IMR-90 (cell line): ENCODE results near the gene ACTN2. TPM values are rescaled to one million over a fixed set of nuclear protein-coding genes. Genes with fewer than 3 reads are reported as not detected.

Experiments
- ATAC-seq: fragments of 200-7000 bp; cut with Tn5 transposase; 2 replicates; pipeline ENCODE4 v1.9.1; 2020; ENCODE audit warnings: low read depth, mild to moderate bottlenecking, moderate library complexity
- BruUV-seq: library from RNA; stranded (reverse); fragments of 400-500 nt; replicated peaks from 2 replicates; lab custom pipeline; 2021; lab: Mats Ljungman, UMichigan
- CTCF ChIA-PET: fragments of 300-600 bp; formaldehyde crosslinking; extraction: SDS; loops from one replicate; lab custom pipeline; 2021; ENCODE audit warnings: antibody characterized with exemption; lab: Yijun Ruan, JAX
- POLR2A ChIA-PET: fragments of 300-600 bp; sonication (Branson Sonifier 250); formaldehyde crosslinking; loops from one replicate; lab custom pipeline; 2022; ENCODE audit warnings: antibody characterized with exemption; ENCODE audit not compliant: unreplicated experiment; lab: Charles Lee
- DNase-seq: peaks from one replicate; pipeline ENCODE4 v3.0.0; 2013
- H2AFZ ChIP-seq: replicated peaks from 2 replicates; pipeline ENCODE3; 2013; ENCODE audit warnings: low read length, mild to moderate bottlenecking; ENCODE audit not compliant: poor library complexity
- H2AK5ac ChIP-seq: 2 replicates; pipeline ENCODE4 v1.6.1; 2013; ENCODE audit warnings: low read depth, low read length, inconsistent platforms
- H2AK9ac ChIP-seq: replicated peaks from 2 replicates; pipeline ENCODE3; 2013; ENCODE audit warnings: mild to moderate bottlenecking, low read depth, low read length, moderate library complexity; ENCODE audit not compliant: poor library complexity
- H2BK120ac ChIP-seq: 2 replicates; pipeline ENCODE4 v1.6.1; 2013; ENCODE audit warnings: low read depth, low read length, inconsistent platforms
- H2BK15ac ChIP-seq: 3 replicates; pipeline ENCODE4 v1.6.1; 2013; ENCODE audit warnings: low read depth, low read length, inconsistent platforms
- H2BK20ac ChIP-seq: 2 replicates; pipeline ENCODE4 v1.6.1; 2013; ENCODE audit warnings: low read depth, mild to moderate bottlenecking, inconsistent platforms, low read length, moderate library complexity
- H2BK5ac ChIP-seq: 2 replicates; pipeline ENCODE4 v1.6.1; 2013; ENCODE audit warnings: mild to moderate bottlenecking, low read depth, low read length, inconsistent platforms; ENCODE audit not compliant: poor library complexity, severe bottlenecking
- H3K14ac ChIP-seq: replicated peaks from 2 replicates; pipeline ENCODE4 v1.6.1; 2013; ENCODE audit warnings: low read depth, low read length, inconsistent platforms
- H3K18ac ChIP-seq: 2 replicates; pipeline ENCODE4 v1.6.1; 2013; ENCODE audit warnings: low read depth, low read length, control low read depth
- H3K23ac ChIP-seq: 2 replicates; pipeline ENCODE4 v1.6.1; 2013; ENCODE audit warnings: low read depth, low read length, inconsistent platforms
- H3K27ac ChIP-seq: 2 replicates; pipeline ENCODE4 v1.5.1; 2013; ENCODE audit warnings: mild to moderate bottlenecking, control low read depth, low read length; ENCODE audit not compliant: insufficient read depth
- H3K27me3 ChIP-seq: 2 replicates; pipeline ENCODE4 v1.6.1; 2013; ENCODE audit warnings: low read length; ENCODE audit not compliant: control insufficient read depth, insufficient read depth
- H3K36me3 ChIP-seq: 2 replicates; pipeline ENCODE4 v1.6.1; 2013; ENCODE audit warnings: low read length, mixed read lengths; ENCODE audit not compliant: control insufficient read depth, insufficient read depth
- H3K4ac ChIP-seq: 2 replicates; pipeline ENCODE4 v1.6.1; 2013; ENCODE audit warnings: low read depth, low read length, inconsistent platforms
- H3K4me1 ChIP-seq: 2 replicates; pipeline ENCODE4 v1.6.1; 2013; ENCODE audit warnings: low read length, mixed read lengths; ENCODE audit not compliant: control insufficient read depth, insufficient read depth
- H3K4me2 ChIP-seq: 2 replicates; pipeline ENCODE4 v1.6.1; 2013; ENCODE audit warnings: low read depth, mild to moderate bottlenecking, control low read depth, low read length, moderate library complexity
- H3K4me3 ChIP-seq: 2 replicates; pipeline ENCODE4 v1.5.1; 2013; ENCODE audit warnings: low read depth, mild to moderate bottlenecking, control low read depth, low read length, moderate library complexity; ENCODE audit not compliant: insufficient read depth
- H3K56ac ChIP-seq: 2 replicates; pipeline ENCODE4 v1.6.1; 2013; ENCODE audit warnings: low read length, inconsistent platforms; ENCODE audit not compliant: insufficient read depth; ENCODE audit errors: extremely low read depth
- H3K79me1 ChIP-seq, 2 experiments: 2 replicates each; pipeline ENCODE4 v1.6.1; 2013; ENCODE audit warnings: low read length in 2 of 2, inconsistent platforms in 1 of 2, low read depth in 1 of 2
- H3K9ac ChIP-seq: 2 replicates; pipeline ENCODE4 v1.6.1; 2013; ENCODE audit warnings: low read depth, low read length, control low read depth
- H3K9me1 ChIP-seq: 2 replicates; pipeline ENCODE4 v1.6.1; 2013; ENCODE audit warnings: low read length, inconsistent platforms; ENCODE audit not compliant: insufficient read depth
- H3K9me3 ChIP-seq: 2 replicates; pipeline ENCODE4 v1.6.1; 2013; ENCODE audit warnings: low read length; ENCODE audit not compliant: control insufficient read depth, insufficient read depth
- H4K20me1 ChIP-seq: 2 replicates; pipeline ENCODE4 v1.6.1; 2013; ENCODE audit warnings: low read length, inconsistent platforms; ENCODE audit not compliant: insufficient read depth
- H4K5ac ChIP-seq: 2 replicates; pipeline ENCODE4 v1.6.1; 2013; ENCODE audit warnings: mild to moderate bottlenecking, low read depth, low read length, control low read depth
- H4K8ac ChIP-seq, 2 experiments: 2 replicates each; pipeline ENCODE4 v1.6.1; 2013; ENCODE audit warnings: low read depth in 2 of 2, low read length in 2 of 2, control low read depth in 1 of 2, inconsistent platforms in 1 of 2
- H4K91ac ChIP-seq: 2 replicates; pipeline ENCODE4 v1.6.1; 2013; ENCODE audit warnings: low read depth, low read length, inconsistent platforms; ENCODE audit not compliant: insufficient read depth
- BHLHE40 ChIP-seq: fragments of 150-350 bp; IDR thresholded peaks from 2 replicates; pipeline ENCODE4 v1.6.1; 2016; ENCODE audit warnings: mild to moderate bottlenecking, low read depth, low read length
- CEBPB ChIP-seq: IDR thresholded peaks from 2 replicates; pipeline ENCODE4 v1.6.1; 2012; ENCODE audit warnings: low read depth, low read length, improper control_type of control experiment
- CHD1 ChIP-seq: IDR thresholded peaks from 2 replicates; pipeline ENCODE4 v1.6.1; 2012; ENCODE audit warnings: low read depth, low read length, improper control_type of control experiment
- CTCF ChIP-seq: conservative IDR thresholded peaks from 2 replicates; pipeline ENCODE4 v1.5.1; 2012; ENCODE audit warnings: mild to moderate bottlenecking, low read depth, low read length, improper control_type of control experiment
- FOS ChIP-seq: fragments of 150-350 bp; IDR thresholded peaks from 2 replicates; pipeline ENCODE4 v1.6.1; 2016; ENCODE audit warnings: low read depth, low read length
- MAFK ChIP-seq: IDR thresholded peaks from 2 replicates; pipeline ENCODE4 v1.6.1; 2012; ENCODE audit warnings: low read depth, low read length, improper control_type of control experiment
- MAZ ChIP-seq: IDR thresholded peaks from 2 replicates; pipeline ENCODE4 v1.6.1; 2012; ENCODE audit warnings: low read depth, mild to moderate bottlenecking, low read length, improper control_type of control experiment, moderate library complexity, borderline replicate concordance
- MXI1 ChIP-seq: IDR thresholded peaks from 2 replicates; pipeline ENCODE4 v1.6.1; 2012; ENCODE audit warnings: low read depth, mild to moderate bottlenecking, low read length, moderate library complexity, borderline replicate concordance
- NFE2L2 ChIP-seq: fragments of 150-350 bp; IDR thresholded peaks from 2 replicates; pipeline ENCODE4 v1.6.1; 2016; ENCODE audit warnings: low read depth, mild to moderate bottlenecking, low read length
- POLR2A ChIP-seq: IDR thresholded peaks from 2 replicates; pipeline ENCODE4 v1.6.1; 2012; ENCODE audit warnings: mild to moderate bottlenecking, low read depth, low read length
- RAD21 ChIP-seq: IDR thresholded peaks from 2 replicates; pipeline ENCODE4 v1.6.1; 2012; ENCODE audit warnings: low read length, improper control_type of control experiment
- RCOR1 ChIP-seq: IDR thresholded peaks from 2 replicates; pipeline ENCODE4 v1.6.1; 2012; ENCODE audit warnings: mild to moderate bottlenecking, low read length, improper control_type of control experiment; ENCODE audit not compliant: insufficient replicate concordance
- RFX5 ChIP-seq: IDR thresholded peaks from 2 replicates; pipeline ENCODE4 v1.8.0; 2012; ENCODE audit warnings: low read depth, mild to moderate bottlenecking, low read length, moderate library complexity
- SMC3 ChIP-seq: fragments of 150-350 bp; IDR thresholded peaks from 2 replicates; pipeline ENCODE4 v1.6.1; 2016; ENCODE audit warnings: low read depth, mild to moderate bottlenecking, antibody characterized with exemption, low read length, moderate library complexity
- USF2 ChIP-seq: fragments of 150-350 bp; IDR thresholded peaks from 2 replicates; pipeline ENCODE4 v1.6.1; 2017; ENCODE audit warnings: mild to moderate bottlenecking, antibody characterized with exemption, low read length, low read depth
- WGBS, 2 experiments: methylation state at CpG; one replicate each; pipeline versions ENCODE4 v1.1.5 to v1.1.7; 2013; ENCODE audit warnings: missing lambda C conversion rate in 2 of 2; ENCODE audit not compliant: insufficient read length in 1 of 2; ENCODE audit errors: extremely low coverage in 2 of 2; 5-methylcytosine and 5-hydroxymethylcytosine counted together
- dilution Hi-C: fragments of 300-500 bp; cut with HindIII; formaldehyde crosslinking; loops from one replicate; pipeline ENCODE4 v1.14.3; 2018; ENCODE audit warnings: low sequenced_read_pairs; ENCODE audit not compliant: unreplicated experiment
- in situ Hi-C: fragments of 300-500 bp; cut with MboI; formaldehyde crosslinking; loops from 3 replicates; pipeline ENCODE4 v1.14.3; 2019; ENCODE audit warnings: low sequenced_read_pairs, inconsistent platforms, mixed read lengths
- intact Hi-C: fragments of 100-400 bp; cut with micrococcal nuclease; formaldehyde crosslinking; loops from 2 replicates; pipeline ENCODE4 v1.10.0; 2022
- polyA plus RNA-seq, 3 experiments: library from polyadenylated mRNA; depleted of rRNA; stranded (reverse); fragments of >200 nt; gene quantifications; 2 replicates each; pipeline ENCODE4 v1.2.3, GENCODE V29; 2012; ENCODE audit warnings: low replicate concordance in 1 of 3
- total RNA-seq: library from RNA; depleted of rRNA; stranded (reverse); fragments of >200 nt; gene quantifications from 2 replicates; pipeline ENCODE4 v1.2.3, GENCODE V29; 2012

ACTN2 gene
- total and polyA plus RNA-seq, 2 of the 4 experiments (the other 2 are of a cell fraction) = under 0.01 TPM; not detected in 1

- TF ChIP-seq USF2 = no peak
Observed at GRCh38 chr1:236761397-236762132, 75.3 kb downstream of the ACTN2 start (continued).

GRCh38 chr1:236762410-236762809 is 76.1 kb downstream of the ACTN2 start:
- POLR2A ChIA-PET = no interaction called here
- Histone ChIP-seq H2BK15ac (no peak overlapping the region), H3K9me3 (no peaks in the 10 kb centered on the region), H4K5ac (no peak overlapping the region), H4K8ac (no peak overlapping the region), H3K4me3 (no peak overlapping the region), H3K36me3 (no peaks in the 10 kb centered on the region), H3K4me1 (no peaks in the 10 kb centered on the region), H3K4me2 (no peak overlapping the region), H3K18ac (no peak overlapping the region), H2BK120ac (no peak overlapping the region), H3K4ac (no peak overlapping the region), H2AK9ac (no peak overlapping the region), H2BK20ac (no peak overlapping the region), H3K79me1 (no peaks in the 10 kb centered on the region), H3K9me1 (no peaks in the 10 kb centered on the region), H3K27me3 (no peaks in the 10 kb centered on the region), H3K23ac (no peak overlapping the region), H3K27ac (no peak overlapping the region), H3K56ac (no peak overlapping the region), H2BK5ac (no peak overlapping the region), H4K20me1 (no peaks in the 10 kb centered on the region), H3K9ac (no peak overlapping the region), H2AK5ac (no peak overlapping the region), H2AFZ (no peak overlapping the region), H4K91ac (no peak overlapping the region), H3K14ac (no peak overlapping the region)
- intact Hi-C loops (no loop called here), dilution Hi-C loops (no loop called here), in situ Hi-C loops (loop anchor here (25.0 kb wide), 1 partner anchor 625 kb away; no protein-coding TSS in a partner anchor)
- DNase-seq (no peak), ATAC-seq (no peak)
- CTCF ChIA-PET = interaction anchor here (0.6 kb wide), 1 partner anchor 73 kb away, joined by 3 read pairs; no protein-coding TSS in a partner anchor
- WGBS, 2 experiments = 80% methylated on average over 5 of the region's 15 CpGs; no CpG with 5 or more reads in 1 of the 2 experiments
- BruUV-seq = no TSS peak
- TF ChIP-seq MAZ (no peak), CEBPB (no peak), NFE2L2 (no peak), BHLHE40 (no peak), CTCF (no peak), FOS (no peak), POLR2A (no peak), MAFK (no peak), RCOR1 (no peak), MXI1 (no peak), SMC3 (no peak), RFX5 (no peak), CHD1 (no peak), RAD21 (no peak)
